ENCODE results near the gene PDCD11.

- no peak for TF ChIP-seq CTCF (IDR thresholded peaks at IDR 0.05; ENCODE audit: insufficient read depth, low read depth, low read length)
- TF ChIP-seq EZH2 (IDR thresholded peaks at IDR 0.05; ENCODE audit: insufficient read depth, low read length), result no peak
Observed at GRCh38 chr10:103440416-103440815, 44.0 kb downstream of the PDCD11 start.

Data from astrocyte (in vitro differentiated cells and primary cell).